LoVo (cell line): ENCODE data around the gene C1orf115.
"Not testable (repeated sequence)": the region's sequence is repeated elsewhere in the genome, so short reads cannot be mapped to it uniquely, and the experiment has no call there.

Experiments
- DNase-seq: peaks from one replicate; pipeline ENCODE4 v3.0.0-alpha.2; 2016; ENCODE audit warnings: low spot score

Gene C1orf115

GRCh38 chr1:220726634-220727033 lies 36.5 kb downstream of the C1orf115 start:
- DNase-seq, result no peak

- no peak for DNase-seq
These were observed 37.4 kb downstream of the C1orf115 start for GRCh38 chr1:220727519-220727918.

- no peak for DNase-seq
These were observed 40.3 kb downstream of the C1orf115 start for GRCh38 chr1:220730486-220730885.

- DNase-seq, result no peak
These were observed 42.0 kb downstream of the C1orf115 start for GRCh38 chr1:220732137-220732536.

GRCh38 chr1:220732621-220733020 lies 42.5 kb downstream of the C1orf115 start:
- DNase-seq, result no peak

- peak; percentile 77 for DNase-seq
These were observed 43.0 kb downstream of the C1orf115 start for GRCh38 chr1:220733086-220733601.

- DNase-seq, result peak; percentile 77
These were observed 44.6 kb downstream of the C1orf115 start for GRCh38 chr1:220734571-220735326.

- DNase-seq, result not testable (repeated sequence)
These were observed 46.1 kb downstream of the C1orf115 start for GRCh38 chr1:220736283-220736682.

GRCh38 chr1:220741349-220741748 lies 51.2 kb downstream of the C1orf115 start:
- DNase-seq, result no peak

- no peak for DNase-seq
These were observed 51.7 kb downstream of the C1orf115 start for GRCh38 chr1:220741825-220742224.

- DNase-seq, result no peak
These were observed 52.4 kb downstream of the C1orf115 start for GRCh38 chr1:220742520-220742919.

- no peak for DNase-seq
These were observed 56.7 kb downstream of the C1orf115 start for GRCh38 chr1:220746851-220747250.

- DNase-seq, result no peak
These were observed 57.4 kb downstream of the C1orf115 start for GRCh38 chr1:220747437-220748088.

- peak; percentile 84 for DNase-seq
These were observed 58.1 kb downstream of the C1orf115 start, which contains the start of gene MTARC2 for GRCh38 chr1:220748089-220748934. TSS of gene MTARC2 (plus strand) at chr1:220748322. CDS start at chr1:220748532, 210 bp downstream.
